Vagina (tissue), 2 donors: ENCODE data around the gene NTRK3.

ENCODE experiments used
- CTCF ChIP-seq, 3 experiments: fragments of 450-650 bp in 2 of 3; fragments of 200-600 bp in 1 of 3; sonication (generic) in 1 of 3; IDR thresholded peaks; one replicate each; pipeline ENCODE4 v1.5.1; 2017 to 2019; ENCODE audit warnings: antibody characterized with exemption in 3 of 3, mild to moderate bottlenecking in 2 of 3, moderate library complexity in 2 of 3
- POLR2AphosphoS5 ChIP-seq, 2 donors: sonication (generic); formaldehyde crosslinking; IDR thresholded peaks; one replicate each; pipeline ENCODE4 v1.9.0; 2017; ENCODE audit warnings: antibody characterized with exemption in 2 of 2, mild to moderate bottlenecking in 2 of 2, low read depth in 1 of 2; ENCODE audit not compliant: insufficient read depth in 1 of 2

- no peak for TF ChIP-seq CTCF (IDR thresholded peaks at IDR 0.05)
- TF ChIP-seq POLR2AphosphoS5 (IDR thresholded peaks at IDR 0.05; ENCODE audit: insufficient read depth in 1 of 2, low read depth in 1 of 2): no peak
Measured at GRCh38 chr15:88301311-88301710, 44.8 kb upstream of the NTRK3 start.
